ENCODE measurements around the gene IL17REL.

- TF ChIP-seq, protein P1, sequence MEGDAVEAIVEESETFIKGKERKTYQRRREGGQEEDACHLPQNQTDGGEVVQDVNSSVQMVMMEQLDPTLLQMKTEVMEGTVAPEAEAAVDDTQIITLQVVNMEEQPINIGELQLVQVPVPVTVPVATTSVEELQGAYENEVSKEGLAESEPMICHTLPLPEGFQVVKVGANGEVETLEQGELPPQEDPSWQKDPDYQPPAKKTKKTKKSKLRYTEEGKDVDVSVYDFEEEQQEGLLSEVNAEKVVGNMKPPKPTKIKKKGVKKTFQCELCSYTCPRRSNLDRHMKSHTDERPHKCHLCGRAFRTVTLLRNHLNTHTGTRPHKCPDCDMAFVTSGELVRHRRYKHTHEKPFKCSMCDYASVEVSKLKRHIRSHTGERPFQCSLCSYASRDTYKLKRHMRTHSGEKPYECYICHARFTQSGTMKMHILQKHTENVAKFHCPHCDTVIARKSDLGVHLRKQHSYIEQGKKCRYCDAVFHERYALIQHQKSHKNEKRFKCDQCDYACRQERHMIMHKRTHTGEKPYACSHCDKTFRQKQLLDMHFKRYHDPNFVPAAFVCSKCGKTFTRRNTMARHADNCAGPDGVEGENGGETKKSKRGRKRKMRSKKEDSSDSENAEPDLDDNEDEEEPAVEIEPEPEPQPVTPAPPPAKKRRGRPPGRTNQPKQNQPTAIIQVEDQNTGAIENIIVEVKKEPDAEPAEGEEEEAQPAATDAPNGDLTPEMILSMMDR (IDR thresholded peaks at IDR 0.05): no peak
- no peak for TF ChIP-seq POLR2AphosphoS5 (IDR thresholded peaks at IDR 0.05)
- TF ChIP-seq POLR2A (IDR thresholded peaks at IDR 0.05): no peak
These were observed 20.5 kb upstream of the IL17REL start for GRCh38 chr22:50032941-50033601.
